Measurements from ENCODE around the gene MARCHF10. TPM values are rescaled to one million over a fixed set of nuclear protein-coding genes. Genes with fewer than 3 reads are reported as not detected.

MARCHF10 gene
- total RNA-seq, 1 donor from 2014 or later: not detected

GRCh38 chr17:62793919-62794665 is 14.0 kb downstream of the MARCHF10 start:
- no peaks in the 10 kb centered on the region for H3K9me3 ChIP-seq
- intact Hi-C loops (cut with DNase I): no loop called here
- no peak for TF ChIP-seq CTCF (IDR thresholded peaks at IDR 0.05)
- no peaks in the 10 kb centered on the region for H3K36me3 ChIP-seq
- H3K27me3 ChIP-seq: no peaks in the 10 kb centered on the region
- H3K4me1 ChIP-seq: no peaks in the 10 kb centered on the region
- H3K4me3 ChIP-seq: no peak overlapping the region
- no peak overlapping the region for H3K27ac ChIP-seq
- DNase-seq: no peak
- no peak for ATAC-seq

GRCh38 chr17:62792447-62792800 is 15.7 kb downstream of the MARCHF10 start:
- H3K36me3 ChIP-seq: no peaks in the 10 kb centered on the region
- TF ChIP-seq CTCF (IDR thresholded peaks at IDR 0.05): no peak
- no peak for DNase-seq
- H3K27ac ChIP-seq: no peak overlapping the region
- no peak for ATAC-seq
- no peaks in the 10 kb centered on the region for H3K4me1 ChIP-seq
- no peaks in the 10 kb centered on the region for H3K9me3 ChIP-seq
- H3K4me3 ChIP-seq: no peak overlapping the region
- intact Hi-C loops (cut with DNase I): no loop called here
- no peaks in the 10 kb centered on the region for H3K27me3 ChIP-seq

GRCh38 chr17:62791767-62792446 is 16.2 kb downstream of the MARCHF10 start:
- TF ChIP-seq CTCF (IDR thresholded peaks at IDR 0.05): no peak
- intact Hi-C loops (cut with DNase I): no loop called here
- Histone ChIP-seq H3K9me3 (no peaks in the 10 kb centered on the region), H3K27ac (no peak overlapping the region), H3K4me1 (no peaks in the 10 kb centered on the region), H3K4me3 (no peak overlapping the region), H3K36me3 (no peaks in the 10 kb centered on the region), H3K27me3 (no peaks in the 10 kb centered on the region)
- DNase-seq (no peak), ATAC-seq (no peak)

GRCh38 chr17:62791235-62791734 is 16.8 kb downstream of the MARCHF10 start:
- no peak for TF ChIP-seq CTCF (IDR thresholded peaks at IDR 0.05)
- H3K27ac ChIP-seq: no peak overlapping the region
- H3K36me3 ChIP-seq: no peaks in the 10 kb centered on the region
- intact Hi-C loops (cut with DNase I): no loop called here
- no peaks in the 10 kb centered on the region for H3K9me3 ChIP-seq
- ATAC-seq (no peak), DNase-seq (no peak)
- H3K27me3 ChIP-seq: no peaks in the 10 kb centered on the region
- H3K4me1 ChIP-seq: no peaks in the 10 kb centered on the region
- no peak overlapping the region for H3K4me3 ChIP-seq

- no peaks in the 10 kb centered on the region for H3K27me3 ChIP-seq
- ATAC-seq: no peak
These were observed 17.5 kb downstream of the MARCHF10 start for GRCh38 chr17:62790564-62790986.

More at GRCh38 chr17:62790564-62790986, 17.5 kb downstream of the MARCHF10 start:
- TF ChIP-seq CTCF (IDR thresholded peaks at IDR 0.05): no peak
- intact Hi-C loops (cut with DNase I): no loop called here
- Histone ChIP-seq H3K27ac (no peak overlapping the region), H3K36me3 (no peaks in the 10 kb centered on the region), H3K9me3 (no peaks in the 10 kb centered on the region), H3K4me3 (no peak overlapping the region), H3K4me1 (no peaks in the 10 kb centered on the region)
- no peak for DNase-seq
